Duodenal mucosa (tissue), 2 donors: ENCODE data around the gene CPNE2.

Experiments used
- H3K27ac ChIP-seq: one replicate; pipeline ENCODE4 v1.7.0; 2013; ENCODE audit warnings: low read depth, low read length
- H3K27me3 ChIP-seq, 2 donors: one replicate each; pipeline ENCODE4 v1.7.0; 2013; ENCODE audit warnings: low read length in 2 of 2, control low read depth in 1 of 2; ENCODE audit not compliant: insufficient read depth in 2 of 2, control insufficient read depth in 1 of 2
- H3K36me3 ChIP-seq, 2 donors: one replicate each; pipeline ENCODE4 v1.7.0; 2013; ENCODE audit warnings: low read length in 2 of 2, control low read depth in 1 of 2; ENCODE audit not compliant: insufficient read depth in 2 of 2, control insufficient read depth in 1 of 2
- H3K4me1 ChIP-seq, 2 donors: one replicate each; pipeline ENCODE4 v1.7.0; 2013; ENCODE audit warnings: low read length in 2 of 2, control low read depth in 1 of 2; ENCODE audit not compliant: insufficient read depth in 2 of 2, control insufficient read depth in 1 of 2
- H3K4me3 ChIP-seq, 2 donors: one replicate each; pipeline ENCODE4 v1.7.0; 2013; ENCODE audit warnings: low read length in 2 of 2, low read depth in 1 of 2
- H3K9ac ChIP-seq, 2 donors: one replicate each; pipeline ENCODE4 v1.7.0; 2013; ENCODE audit warnings: low read length in 2 of 2, low read depth in 1 of 2
- H3K9me3 ChIP-seq, 2 donors: one replicate each; pipeline ENCODE4 v1.7.0; 2013; ENCODE audit warnings: low read length in 2 of 2, control low read depth in 1 of 2; ENCODE audit not compliant: control insufficient read depth in 1 of 2

CPNE2 gene

DNA sequence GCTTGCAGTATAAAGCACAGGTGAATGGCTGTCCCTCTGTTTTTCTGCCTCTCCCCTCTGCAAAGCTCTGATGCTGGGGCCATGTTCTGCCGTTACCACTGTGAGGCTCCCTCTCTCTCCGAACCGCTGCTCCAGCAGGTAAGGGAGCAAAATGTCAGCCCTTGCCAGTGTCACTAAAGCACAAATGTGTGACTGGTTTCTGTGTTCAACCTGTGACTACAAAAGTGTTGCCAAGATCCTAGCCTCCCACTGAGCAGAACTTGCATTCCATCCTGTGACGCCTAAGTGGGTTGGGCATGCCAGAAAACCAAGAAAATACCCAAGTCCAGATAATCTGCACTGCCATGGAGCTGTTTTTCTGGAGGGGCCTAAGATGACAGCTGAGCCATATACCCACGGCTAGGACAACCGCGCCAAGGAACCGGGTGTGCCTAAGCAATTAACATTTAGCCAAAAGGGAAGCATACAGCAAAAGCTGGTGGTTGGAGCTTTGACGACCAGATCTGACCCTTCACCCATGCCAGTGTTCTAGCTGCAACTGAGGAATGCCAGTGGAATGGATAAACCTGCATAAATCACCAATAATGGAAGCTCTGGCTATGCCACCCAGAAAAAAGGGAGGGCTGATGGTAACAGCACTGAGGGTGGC is 58.4 kb downstream of the CPNE2 start:
- no peaks in the 10 kb centered on the region for H3K9me3 ChIP-seq
- H3K27ac ChIP-seq: no peak overlapping the region
- H3K4me3 ChIP-seq: no peak overlapping the region
- peaks cover 10 to 45% of the 10 kb centered on the region in 2 donors for H3K36me3 ChIP-seq
- H3K9ac ChIP-seq: no peak overlapping the region
- peaks cover 4 to 5% of the 10 kb centered on the region in 2 donors for H3K4me1 ChIP-seq
- no peaks in the 10 kb centered on the region for H3K27me3 ChIP-seq

GRCh38 chr16:57151369-57151768 is 59.0 kb downstream of the CPNE2 start:
- no peak overlapping the region for H3K9ac ChIP-seq
- no peak overlapping the region for H3K27ac ChIP-seq
- peaks cover 10 to 49% of the 10 kb centered on the region in 2 donors for H3K36me3 ChIP-seq
- H3K4me1 ChIP-seq: peaks cover 4 to 9% of the 10 kb centered on the region in 2 donors
- no peaks in the 10 kb centered on the region for H3K9me3 ChIP-seq
- no peaks in the 10 kb centered on the region for H3K27me3 ChIP-seq
- no peak overlapping the region for H3K4me3 ChIP-seq

DNA sequence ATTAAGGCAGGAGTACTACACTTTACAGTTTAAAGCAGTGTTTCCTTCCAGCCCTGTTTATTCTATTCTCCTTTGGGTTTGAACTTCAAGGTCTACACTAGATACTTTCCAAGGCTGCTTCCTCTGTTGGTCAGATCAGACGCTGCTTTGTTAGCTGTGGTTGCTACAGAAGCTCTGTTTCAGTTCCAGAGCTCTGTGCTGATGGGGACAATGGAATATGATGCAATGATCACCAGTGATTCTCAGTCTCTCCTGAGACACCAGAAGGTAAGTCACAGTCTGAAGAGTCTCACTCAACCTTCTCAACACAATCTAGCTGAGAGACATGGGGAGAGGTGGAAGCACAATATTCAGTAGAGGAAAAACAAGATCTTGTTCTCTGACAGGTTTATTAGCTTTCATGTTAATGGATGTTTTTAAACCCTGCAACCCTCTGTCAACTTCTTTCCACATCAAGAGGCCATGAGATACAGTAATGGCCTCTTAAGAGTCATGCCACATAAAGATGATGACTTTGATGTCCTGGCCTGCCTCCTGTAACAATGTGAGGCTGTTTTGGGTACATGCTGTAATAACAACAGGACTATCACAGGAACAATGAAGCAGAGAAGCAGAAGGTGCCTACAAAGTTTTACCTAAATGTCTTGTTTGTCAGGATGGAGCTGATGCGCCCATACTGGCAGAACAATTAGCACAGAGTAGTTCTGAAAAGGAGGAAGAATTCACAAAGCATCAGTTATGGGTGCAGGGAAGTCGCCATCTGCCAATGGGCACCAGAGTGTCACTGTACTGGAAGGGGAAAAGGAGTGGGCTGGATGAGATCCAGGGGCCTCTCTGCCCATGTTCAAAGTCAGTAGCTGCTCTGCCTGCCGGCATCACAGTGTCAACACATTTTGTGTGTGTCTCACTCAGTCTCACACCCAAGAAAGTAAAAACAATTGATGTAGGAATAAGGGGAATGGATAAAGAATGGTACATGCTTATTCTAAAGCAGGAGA is 60.0 kb downstream of the CPNE2 start:
- H3K27ac ChIP-seq: no peak overlapping the region
- peaks cover 10 to 52% of the 10 kb centered on the region in 2 donors for H3K36me3 ChIP-seq
- H3K4me1 ChIP-seq: peaks cover under 1 to 8% of the 10 kb centered on the region in 2 donors
- no peak overlapping the region for H3K9ac ChIP-seq
- no peak overlapping the region for H3K4me3 ChIP-seq
- H3K9me3 ChIP-seq: no peaks in the 10 kb centered on the region
- no peaks in the 10 kb centered on the region for H3K27me3 ChIP-seq

DNA sequence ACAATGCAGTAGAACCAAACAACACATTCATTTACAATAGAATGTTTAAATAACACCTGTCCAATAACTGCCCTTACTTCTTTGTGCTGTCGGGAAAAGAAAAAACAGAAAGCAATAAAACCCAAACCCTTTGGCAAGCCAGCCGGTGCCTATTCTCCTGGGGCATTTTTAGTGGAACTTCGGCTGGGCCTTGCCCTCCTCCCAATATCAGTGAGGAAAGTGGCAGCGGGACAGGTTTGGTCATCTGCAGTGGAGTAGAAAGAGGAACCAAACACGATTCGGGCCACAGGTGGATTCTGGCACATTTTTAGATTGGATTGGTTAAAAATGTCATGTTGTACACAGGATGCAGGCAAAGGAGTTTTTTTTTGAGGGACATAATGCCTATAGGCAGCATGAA is 61.5 kb downstream of the CPNE2 start:
- H3K36me3 ChIP-seq: peaks cover 18 to 60% of the 10 kb centered on the region in 2 donors
- no peaks in the 10 kb centered on the region for H3K27me3 ChIP-seq
- no peak overlapping the region for H3K9ac ChIP-seq
- peaks cover 0 to 6% of the 10 kb centered on the region in 2 donors for H3K4me1 ChIP-seq
- no peak overlapping the region for H3K4me3 ChIP-seq
- H3K27ac ChIP-seq: no peak overlapping the region
- H3K9me3 ChIP-seq: no peaks in the 10 kb centered on the region

- Histone ChIP-seq H3K9me3 (no peaks in the 10 kb centered on the region), H3K36me3 (peaks cover 18 to 68% of the 10 kb centered on the region in 2 donors), H3K27ac (no peak overlapping the region), H3K4me3 (no peak overlapping the region), H3K27me3 (no peaks in the 10 kb centered on the region), H3K9ac (no peak overlapping the region), H3K4me1 (peaks cover 0 to 6% of the 10 kb centered on the region in 2 donors)
These were observed 63.4 kb downstream of the CPNE2 start for GRCh38 chr16:57155702-57156350.

DNA sequence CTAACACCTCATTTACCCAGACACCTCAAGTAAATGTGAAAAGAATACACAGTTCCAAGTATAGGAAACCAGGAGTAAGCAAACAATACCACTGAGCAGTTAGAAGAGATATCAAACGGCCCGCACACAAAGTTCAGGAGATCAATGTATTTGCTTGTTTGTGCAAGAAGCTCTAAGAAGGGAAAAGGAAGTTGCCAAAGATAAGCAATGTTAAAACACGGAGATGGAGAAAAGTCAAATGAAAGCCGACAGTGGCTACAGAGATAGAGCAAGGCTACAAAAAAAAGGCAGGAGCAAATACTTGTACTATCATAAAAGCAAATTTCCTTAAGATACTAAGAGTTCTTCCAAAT is 63.9 kb downstream of the CPNE2 start:
- no peak overlapping the region for H3K9ac ChIP-seq
- no peak overlapping the region for H3K4me3 ChIP-seq
- H3K9me3 ChIP-seq: no peaks in the 10 kb centered on the region
- no peaks in the 10 kb centered on the region for H3K27me3 ChIP-seq
- no peak overlapping the region for H3K27ac ChIP-seq
- H3K4me1 ChIP-seq: peaks cover 0 to 6% of the 10 kb centered on the region in 2 donors
- H3K36me3 ChIP-seq: peaks cover 18 to 67% of the 10 kb centered on the region in 2 donors

GRCh38 chr16:57157533-57157932 is 65.2 kb downstream of the CPNE2 start:
- no peak overlapping the region for H3K9ac ChIP-seq
- no peak overlapping the region for H3K27ac ChIP-seq
- H3K4me1 ChIP-seq: peaks cover 0 to 6% of the 10 kb centered on the region in 2 donors
- H3K9me3 ChIP-seq: no peaks in the 10 kb centered on the region
- no peaks in the 10 kb centered on the region for H3K27me3 ChIP-seq
- H3K4me3 ChIP-seq: no peak overlapping the region
- peaks cover 21 to 59% of the 10 kb centered on the region in 2 donors for H3K36me3 ChIP-seq

DNA sequence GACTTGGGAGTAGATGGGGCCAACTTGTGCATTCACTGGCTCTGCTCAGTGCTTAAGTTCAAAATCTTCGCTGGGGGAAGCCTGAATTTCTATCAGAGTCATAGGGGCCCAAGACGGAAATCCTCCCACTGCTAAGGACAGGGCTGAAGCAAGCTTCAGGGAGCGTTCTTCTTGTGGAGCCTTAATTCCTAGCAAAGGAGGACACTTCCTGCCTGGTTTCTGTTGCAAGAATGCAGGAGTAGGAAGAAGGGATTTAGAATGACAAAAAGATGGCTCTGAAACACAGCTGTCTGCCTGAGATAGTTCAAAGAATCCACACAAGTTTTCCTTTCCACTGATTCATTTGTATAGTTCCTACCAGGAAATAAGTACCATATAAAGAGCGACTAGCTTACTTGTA is 67.1 kb downstream of the CPNE2 start:
- Histone ChIP-seq H3K9ac (no peak overlapping the region), H3K36me3 (peaks cover 13 to 51% of the 10 kb centered on the region in 2 donors), H3K27ac (no peak overlapping the region), H3K4me3 (no peak overlapping the region), H3K27me3 (no peaks in the 10 kb centered on the region), H3K4me1 (peaks cover 0 to 6% of the 10 kb centered on the region in 2 donors), H3K9me3 (no peaks in the 10 kb centered on the region)

DNA sequence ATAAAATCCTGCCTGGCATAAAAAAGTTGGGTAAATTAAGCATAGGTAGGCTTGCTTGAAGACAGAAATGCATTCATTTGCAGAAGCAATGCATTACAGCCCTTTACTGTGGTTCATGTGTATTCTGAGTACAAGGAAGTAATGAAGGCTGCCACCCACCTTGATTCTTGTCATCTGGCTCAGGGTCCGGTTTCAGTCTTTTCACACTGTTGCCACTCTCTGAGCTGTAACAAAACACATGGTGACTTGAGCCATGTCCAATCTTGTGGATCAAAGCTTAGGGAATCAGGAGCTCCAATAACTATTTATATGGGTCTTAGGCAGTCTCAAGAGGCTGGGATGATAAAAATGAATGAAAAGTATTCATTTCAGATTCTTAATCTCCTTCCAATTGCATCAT is 71.5 kb downstream of the CPNE2 start:
- no peaks in the 10 kb centered on the region for H3K9me3 ChIP-seq
- no peaks in the 10 kb centered on the region for H3K27me3 ChIP-seq
- peaks cover 18 to 45% of the 10 kb centered on the region in 2 donors for H3K36me3 ChIP-seq
- no peak overlapping the region for H3K4me3 ChIP-seq
- H3K27ac ChIP-seq: no peak overlapping the region
- peaks cover 14% of the 10 kb centered on the region in 2 donors for H3K4me1 ChIP-seq
- no peak overlapping the region for H3K9ac ChIP-seq

GRCh38 chr16:57165483-57165882 is 73.1 kb downstream of the CPNE2 start:
- H3K27me3 ChIP-seq: no peaks in the 10 kb centered on the region
- peaks cover 14% of the 10 kb centered on the region in 2 donors for H3K4me1 ChIP-seq
- H3K36me3 ChIP-seq: peaks cover 26 to 49% of the 10 kb centered on the region in 2 donors
- H3K9ac ChIP-seq: no peak overlapping the region
- no peaks in the 10 kb centered on the region for H3K9me3 ChIP-seq
- H3K27ac ChIP-seq: no peak overlapping the region
- no peak overlapping the region for H3K4me3 ChIP-seq
